GM12892 (cell line): Measurements from ENCODE around the gene CHCHD4.

Source experiments
- POLR2A ChIP-seq: IDR thresholded peaks from 2 replicates; pipeline ENCODE4 v1.6.1; 2011; ENCODE audit warnings: low read depth, low read length, control low read depth
- POLR2AphosphoS5 ChIP-seq: IDR thresholded peaks from 2 replicates; pipeline ENCODE4 v1.6.1; 2011; ENCODE audit warnings: low read depth, low read length, control low read depth

DNA sequence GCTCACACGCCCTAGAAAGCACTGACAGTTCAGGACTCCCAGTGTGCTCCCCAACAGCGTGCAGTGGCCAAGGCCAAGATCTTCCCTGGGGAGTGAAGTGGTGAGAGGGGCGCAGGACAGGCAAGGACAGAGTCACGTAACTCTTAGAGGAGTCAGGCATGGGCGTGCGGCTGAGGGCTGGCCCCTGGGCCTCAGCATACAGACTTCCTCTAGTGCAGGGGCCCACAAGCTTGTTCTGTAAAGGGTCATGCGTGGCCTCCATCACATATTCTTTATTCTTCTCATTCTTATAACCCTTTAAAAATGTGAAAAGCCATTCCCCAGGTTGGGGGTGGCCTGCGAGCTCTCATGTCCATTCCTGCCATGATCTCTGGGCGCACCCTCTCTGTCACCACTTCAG lies 25.4 kb upstream of the CHCHD4 start:
- TF ChIP-seq POLR2AphosphoS5 (no peak), POLR2A (no peak)
